Measurements from ENCODE around the gene SET. TPM values are rescaled to one million over a fixed set of nuclear protein-coding genes. Genes with fewer than 3 reads are reported as not detected.
"Not testable (repeated sequence)": the region's sequence is repeated elsewhere in the genome, so short reads cannot be mapped to it uniquely, and the experiment has no call there.

SET gene
- total RNA-seq, 1 experiment from 2014 or later: 798 TPM

- Histone ChIP-seq H3K27me3 (ENCODE audit: control insufficient read depth, insufficient read depth, low read length) (no peaks in the 10 kb centered on the region), H3K4me3 (ENCODE audit: insufficient read depth, low read depth, low read length) (no peak overlapping the region), H3K36me3 (replicated peaks; ENCODE audit: control insufficient read depth, insufficient read depth, low read length) (no peaks in the 10 kb centered on the region)
- no peak for DNase-seq
These were observed 13.6 kb upstream of the SET start for GRCh38 chr9:128675382-128675781.

- no peak for DNase-seq
- Histone ChIP-seq H3K27me3 (ENCODE audit: control insufficient read depth, insufficient read depth, low read length) (no peaks in the 10 kb centered on the region), H3K4me3 (ENCODE audit: insufficient read depth, low read depth, low read length) (no peak overlapping the region), H3K36me3 (replicated peaks; ENCODE audit: control insufficient read depth, insufficient read depth, low read length) (no peaks in the 10 kb centered on the region)
These were observed 11.2 kb upstream of the SET start for GRCh38 chr9:128677794-128678193.

GRCh38 chr9:128683340-128684064 lies 5.5 kb upstream of the SET start:
- peaks cover 3% of the 10 kb centered on the region for H3K36me3 ChIP-seq (replicated peaks; ENCODE audit: control insufficient read depth, insufficient read depth, low read length)
- no peaks in the 10 kb centered on the region for H3K27me3 ChIP-seq (ENCODE audit: control insufficient read depth, insufficient read depth, low read length)
- peak overlapping the region; percentile 74 for H3K4me3 ChIP-seq (ENCODE audit: insufficient read depth, low read depth, low read length)
- DNase-seq: peak; percentile 95

DNA sequence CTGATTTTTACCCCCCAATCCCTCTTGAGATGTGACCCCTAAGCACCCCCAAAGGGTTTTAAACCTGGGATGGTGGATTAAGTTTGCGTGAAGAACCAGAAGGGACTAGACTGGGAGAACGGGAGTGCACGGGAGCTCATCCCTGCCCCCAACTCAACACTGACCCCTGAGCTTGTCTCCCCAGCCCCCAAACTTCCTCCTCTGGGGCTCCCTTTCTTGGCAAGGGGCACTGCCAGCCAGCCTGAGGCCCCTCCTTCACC lies 5.0 kb upstream of the SET start:
- Histone ChIP-seq H3K27me3 (ENCODE audit: control insufficient read depth, insufficient read depth, low read length) (no peaks in the 10 kb centered on the region), H3K4me3 (ENCODE audit: insufficient read depth, low read depth, low read length) (peak overlapping the region; percentile 74), H3K36me3 (replicated peaks; ENCODE audit: control insufficient read depth, insufficient read depth, low read length) (peaks cover 3% of the 10 kb centered on the region)
- no peak for DNase-seq

DNA sequence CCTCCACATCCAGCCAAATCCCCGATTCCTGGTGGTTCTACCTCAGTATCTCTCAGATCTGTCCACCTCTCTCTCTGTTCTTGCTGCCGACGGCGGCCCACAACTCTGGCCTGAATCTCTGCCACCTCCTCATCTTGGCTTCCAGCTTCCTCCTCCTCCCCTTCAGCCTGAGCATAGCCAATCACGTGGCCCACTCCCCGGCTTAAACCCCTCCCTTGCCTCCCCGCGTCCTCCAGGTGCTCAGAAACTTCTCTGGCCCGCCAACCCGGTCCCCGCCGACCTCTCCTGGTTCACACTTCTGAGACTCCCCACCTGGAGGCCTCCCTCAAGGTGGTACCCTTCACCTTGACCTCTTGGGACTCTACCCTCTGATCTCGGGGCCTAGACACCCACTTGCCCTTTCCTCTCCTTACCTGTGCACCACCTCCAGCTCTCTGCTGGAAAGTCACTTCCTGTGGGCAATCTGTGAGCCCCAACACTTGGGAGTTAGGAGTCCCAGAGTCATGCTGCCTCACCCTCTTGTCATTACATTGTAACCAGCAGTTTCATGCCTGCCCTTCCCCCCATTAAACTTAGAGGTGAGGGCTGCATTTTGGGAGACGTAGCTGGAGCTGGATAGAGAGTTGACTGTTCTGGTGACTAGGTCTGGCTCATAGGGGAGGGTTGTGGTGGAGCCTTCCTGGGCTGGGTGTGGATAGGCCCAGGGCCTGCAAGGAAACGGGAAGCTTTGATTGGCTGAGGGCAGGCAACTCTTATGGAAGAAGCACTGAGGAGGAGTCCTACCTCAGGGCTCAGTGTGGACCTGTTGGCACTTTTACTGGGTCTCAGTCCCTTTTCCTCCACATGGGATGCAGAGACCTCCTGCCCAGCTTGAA lies 4.5 kb upstream of the SET start:
- Histone ChIP-seq H3K36me3 (replicated peaks; ENCODE audit: control insufficient read depth, insufficient read depth, low read length) (peaks cover 3% of the 10 kb centered on the region), H3K4me3 (ENCODE audit: insufficient read depth, low read depth, low read length) (peak overlapping the region; percentile 74), H3K27me3 (ENCODE audit: control insufficient read depth, insufficient read depth, low read length) (no peaks in the 10 kb centered on the region)
- DNase-seq: peak; percentile 87

DNA sequence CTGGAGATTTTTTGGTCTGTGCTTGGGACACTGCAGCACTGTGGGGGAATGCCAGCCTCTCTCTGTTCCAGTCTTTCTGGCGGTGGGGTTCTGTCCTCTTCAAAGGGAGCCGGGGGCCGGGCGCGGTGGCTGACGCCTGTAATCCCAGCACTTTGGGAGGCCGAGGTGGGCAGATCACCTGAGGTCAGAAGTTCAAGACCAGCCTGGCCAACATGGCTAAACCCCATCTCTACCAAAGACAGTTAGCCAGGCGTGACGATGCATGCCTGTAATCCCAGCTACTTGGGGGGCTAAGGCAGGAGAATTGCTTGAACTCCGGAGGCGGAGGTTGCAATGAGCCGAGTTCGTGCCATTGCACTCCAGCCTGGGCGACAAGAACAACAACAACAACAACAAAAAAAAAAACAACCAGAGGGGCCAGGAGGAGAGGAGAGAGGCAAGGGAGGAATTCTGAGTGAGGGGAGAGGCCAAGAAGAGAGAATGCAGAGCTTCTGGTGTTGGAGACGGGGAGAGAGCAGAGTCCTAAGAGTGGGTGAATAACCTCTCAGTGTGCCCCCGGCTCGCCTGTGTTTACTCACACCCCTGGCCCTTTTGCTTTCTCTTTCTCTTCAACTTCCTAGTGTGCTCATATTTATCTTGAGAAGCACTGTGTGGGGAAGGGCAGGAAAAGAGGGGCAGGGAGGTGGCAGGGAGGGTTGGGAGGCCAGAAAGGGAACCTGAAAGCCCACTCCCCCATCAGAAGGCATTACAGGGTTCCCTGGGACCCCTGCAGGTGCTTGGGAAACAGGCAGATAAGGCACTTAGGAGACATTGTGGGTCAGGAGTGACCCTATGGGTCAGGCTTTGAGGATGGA lies 3.2 kb upstream of the SET start:
- Histone ChIP-seq H3K27me3 (ENCODE audit: control insufficient read depth, insufficient read depth, low read length) (no peaks in the 10 kb centered on the region), H3K4me3 (ENCODE audit: insufficient read depth, low read depth, low read length) (peak overlapping the region; percentile 74; the same call in 1 of the 2 replicates), H3K36me3 (replicated peaks; ENCODE audit: control insufficient read depth, insufficient read depth, low read length) (peaks cover 3% of the 10 kb centered on the region)
- DNase-seq: peak; percentile 28

DNA sequence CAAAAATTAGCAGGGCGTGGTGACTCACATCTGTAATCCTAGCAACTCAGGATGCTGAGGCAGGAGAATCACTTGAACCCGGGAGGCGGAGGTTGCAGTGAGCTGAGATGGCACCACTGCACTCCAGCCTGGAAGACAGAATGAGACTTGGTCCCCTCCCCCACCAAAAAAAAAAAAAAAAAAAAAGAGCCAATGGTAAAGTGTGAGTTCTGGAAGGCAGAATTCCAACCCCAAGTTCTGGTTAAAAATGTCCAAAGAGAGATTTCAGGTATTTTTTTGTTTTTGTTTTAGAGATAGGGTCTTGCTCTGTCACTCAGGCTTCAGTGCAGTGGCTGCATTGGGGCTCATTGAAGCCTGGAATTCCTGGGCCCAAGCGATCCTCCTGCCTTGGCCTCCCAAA lies 1.6 kb upstream of the SET start:
- Histone ChIP-seq H3K27me3 (ENCODE audit: control insufficient read depth, insufficient read depth, low read length) (no peaks in the 10 kb centered on the region), H3K4me3 (ENCODE audit: insufficient read depth, low read depth, low read length) (no peak overlapping the region), H3K36me3 (replicated peaks; ENCODE audit: control insufficient read depth, insufficient read depth, low read length) (peaks cover 13% of the 10 kb centered on the region)
- no peak for DNase-seq

DNA sequence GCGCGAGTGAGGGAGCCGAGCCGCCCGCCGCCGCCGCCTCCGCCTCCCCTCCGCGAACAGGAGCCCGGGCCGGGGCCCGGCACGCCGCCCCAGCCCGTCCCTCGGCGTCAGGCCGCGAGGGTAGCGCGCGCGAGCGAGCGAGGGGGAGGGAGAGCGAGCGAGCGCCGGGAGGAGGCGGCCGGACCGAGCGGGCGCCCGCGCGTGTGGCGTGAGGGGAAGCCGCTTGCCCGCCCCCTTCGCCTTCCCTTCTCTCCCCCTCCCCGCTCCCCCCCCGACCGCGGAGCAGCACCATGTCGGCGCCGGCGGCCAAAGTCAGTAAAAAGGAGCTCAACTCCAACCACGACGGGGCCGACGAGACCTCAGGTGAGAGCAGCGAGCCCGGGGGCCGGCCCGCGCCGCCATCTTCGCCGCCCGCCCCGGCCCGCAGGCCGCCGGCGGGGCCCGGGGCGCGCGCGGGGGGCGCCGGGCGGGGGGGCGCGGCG lies 312 bp downstream of the SET start:
- Histone ChIP-seq H3K27me3 (ENCODE audit: control insufficient read depth, insufficient read depth, low read length) (no peaks in the 10 kb centered on the region), H3K4me3 (ENCODE audit: insufficient read depth, low read depth, low read length) (peak overlapping the region; percentile 81), H3K36me3 (replicated peaks; ENCODE audit: control insufficient read depth, insufficient read depth, low read length) (peaks cover 26% of the 10 kb centered on the region)
- DNase-seq: peak; percentile 76

- peak; percentile 92 for DNase-seq
- H3K36me3 ChIP-seq (replicated peaks; ENCODE audit: control insufficient read depth, insufficient read depth, low read length): peaks cover 27% of the 10 kb centered on the region
- no peaks in the 10 kb centered on the region for H3K27me3 ChIP-seq (ENCODE audit: control insufficient read depth, insufficient read depth, low read length)
- H3K4me3 ChIP-seq (ENCODE audit: insufficient read depth, low read depth, low read length): peak overlapping the region; percentile 81
These were observed 1.0 kb downstream of the SET start for GRCh38 chr9:128689820-128690683.

DNA sequence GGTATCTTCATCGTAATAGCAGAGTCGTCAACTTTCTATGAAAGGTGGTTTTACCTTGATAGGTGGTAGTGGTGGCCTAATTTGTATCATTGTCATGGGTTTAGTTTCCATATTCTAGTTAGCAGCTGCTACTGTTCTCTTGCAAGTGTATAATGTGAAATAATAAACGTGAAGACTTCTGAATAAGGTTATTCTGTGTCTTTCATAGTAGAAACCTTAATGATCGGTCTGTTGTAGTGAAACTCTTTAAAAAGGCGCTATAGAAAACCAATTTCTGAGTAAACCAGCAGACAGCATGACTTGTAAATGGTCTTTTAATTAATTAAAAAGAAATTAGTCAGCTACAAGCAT lies 1.6 kb downstream of the SET start:
- Histone ChIP-seq H3K27me3 (ENCODE audit: control insufficient read depth, insufficient read depth, low read length) (no peaks in the 10 kb centered on the region), H3K4me3 (ENCODE audit: insufficient read depth, low read depth, low read length) (peak overlapping the region; percentile 81), H3K36me3 (replicated peaks; ENCODE audit: control insufficient read depth, insufficient read depth, low read length) (peaks cover 26% of the 10 kb centered on the region)
- no peak for DNase-seq

- not testable (repeated sequence) for DNase-seq; H3K27me3 ChIP-seq (ENCODE audit: control insufficient read depth, insufficient read depth, low read length); H3K4me3 ChIP-seq (ENCODE audit: insufficient read depth, low read depth, low read length)
- H3K36me3 ChIP-seq (replicated peaks; ENCODE audit: control insufficient read depth, insufficient read depth, low read length): peaks cover 28% of the 10 kb centered on the region
These were observed 4.7 kb downstream of the SET start for GRCh38 chr9:128693738-128694137.

DNA sequence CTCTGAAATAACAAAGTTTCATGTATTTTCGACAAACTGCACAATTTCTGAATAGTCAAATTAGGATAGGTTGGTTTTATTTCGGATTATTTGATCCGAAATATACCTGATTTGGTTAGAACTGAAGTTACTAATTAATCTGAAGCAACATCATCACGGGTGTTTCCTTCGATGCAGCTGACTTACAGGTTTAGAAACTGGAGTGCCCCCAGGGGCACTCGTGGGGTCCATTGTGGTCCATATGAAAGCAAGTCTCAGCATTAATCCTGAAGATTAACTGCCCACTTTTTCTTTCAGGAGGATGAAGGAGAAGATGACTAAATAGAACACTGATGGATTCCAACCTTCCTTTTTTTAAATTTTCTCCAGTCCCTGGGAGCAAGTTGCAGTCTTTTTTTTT lies 5.3 kb downstream of the SET start:
- Histone ChIP-seq H3K4me3 (ENCODE audit: insufficient read depth, low read depth, low read length) (no peak overlapping the region), H3K27me3 (ENCODE audit: control insufficient read depth, insufficient read depth, low read length) (no peaks in the 10 kb centered on the region), H3K36me3 (replicated peaks; ENCODE audit: control insufficient read depth, insufficient read depth, low read length) (peaks cover 28% of the 10 kb centered on the region)
- no peak for DNase-seq

DNA sequence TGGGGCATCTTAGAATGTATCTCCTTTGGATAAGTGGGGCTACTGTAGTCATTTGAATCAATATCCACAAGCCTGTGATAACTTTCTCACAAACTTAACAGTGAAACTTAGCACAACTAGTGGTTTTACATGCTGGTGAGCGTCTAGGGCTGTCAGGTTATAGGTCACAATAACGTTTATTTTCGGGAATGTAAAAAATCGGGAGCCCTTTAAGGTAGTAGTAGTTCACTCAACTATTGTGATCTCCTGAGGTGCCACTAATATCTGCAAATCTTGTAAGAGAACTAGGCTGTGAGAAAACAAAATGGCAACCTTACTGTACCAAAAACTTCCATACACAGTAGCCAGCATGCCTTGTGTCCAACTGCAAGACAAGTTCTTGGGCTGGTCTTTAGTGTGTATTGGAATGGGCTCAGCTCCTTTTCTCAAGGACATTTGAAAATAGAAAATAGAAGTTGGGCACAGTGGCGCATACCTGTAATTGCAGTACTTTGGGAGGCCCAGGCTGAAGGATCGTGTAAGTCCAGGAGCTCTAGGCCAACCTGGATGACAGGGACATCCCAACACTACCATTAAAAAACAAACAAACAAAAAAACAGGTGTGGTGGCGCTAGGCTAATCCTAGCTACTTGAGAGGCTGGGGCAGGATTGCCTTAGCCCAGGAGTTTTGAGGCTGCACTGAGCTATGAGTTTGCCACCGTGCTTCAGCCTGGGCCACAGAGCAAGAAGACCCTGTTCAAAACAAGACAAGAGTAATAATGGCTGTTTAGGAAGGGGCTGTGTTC lies 8.1 kb downstream of the SET start:
- H3K4me3 ChIP-seq (ENCODE audit: insufficient read depth, low read depth, low read length): no peak overlapping the region
- no peak for DNase-seq
- H3K27me3 ChIP-seq (ENCODE audit: control insufficient read depth, insufficient read depth, low read length): no peaks in the 10 kb centered on the region
- H3K36me3 ChIP-seq (replicated peaks; ENCODE audit: control insufficient read depth, insufficient read depth, low read length): peaks cover 21% of the 10 kb centered on the region

Measured in H7 (cell line).